GM21825 (cell line): ENCODE measurements around the gene TOP1.

Experiments used
- ATAC-seq: cut with Tn5 transposase; IDR thresholded peaks from one replicate; pipeline ENCODE4 v1.9.1; 2021; ENCODE audit warnings: mild to moderate bottlenecking, moderate library complexity; ENCODE audit not compliant: unreplicated experiment

Gene TOP1

GRCh38 chr20:41028359-41029149 is at the start of gene TOP1:
Gene TOP1 (plus strand): TSS chr20:41028822. CDS start chr20:41029068, 246 bp downstream.
- ATAC-seq = peak; percentile 91

DNA sequence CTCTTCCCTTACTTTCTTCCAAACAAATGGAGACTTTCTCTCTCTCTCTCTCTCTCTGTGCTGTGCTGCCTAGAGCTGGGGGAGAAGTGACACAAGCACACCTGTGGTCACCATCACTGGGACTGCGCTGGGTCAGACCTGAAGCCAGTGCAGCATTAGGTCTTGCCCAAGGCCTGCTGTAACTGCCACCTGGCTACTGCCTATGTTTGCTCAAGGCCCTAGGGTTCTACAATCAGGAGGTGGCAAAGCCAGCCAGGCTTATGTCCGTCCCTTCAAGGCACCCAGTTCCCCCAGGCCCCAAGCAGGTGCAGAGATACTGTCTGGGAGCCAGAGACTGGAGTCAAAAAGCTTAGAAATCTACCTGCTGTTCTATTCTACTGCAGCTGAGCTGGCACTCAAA is 49.4 kb upstream of the TOP1 start:
- ATAC-seq = no peak

- ATAC-seq = no peak
Measured at GRCh38 chr20:40980106-40980827, 48.4 kb upstream of the TOP1 start.

DNA sequence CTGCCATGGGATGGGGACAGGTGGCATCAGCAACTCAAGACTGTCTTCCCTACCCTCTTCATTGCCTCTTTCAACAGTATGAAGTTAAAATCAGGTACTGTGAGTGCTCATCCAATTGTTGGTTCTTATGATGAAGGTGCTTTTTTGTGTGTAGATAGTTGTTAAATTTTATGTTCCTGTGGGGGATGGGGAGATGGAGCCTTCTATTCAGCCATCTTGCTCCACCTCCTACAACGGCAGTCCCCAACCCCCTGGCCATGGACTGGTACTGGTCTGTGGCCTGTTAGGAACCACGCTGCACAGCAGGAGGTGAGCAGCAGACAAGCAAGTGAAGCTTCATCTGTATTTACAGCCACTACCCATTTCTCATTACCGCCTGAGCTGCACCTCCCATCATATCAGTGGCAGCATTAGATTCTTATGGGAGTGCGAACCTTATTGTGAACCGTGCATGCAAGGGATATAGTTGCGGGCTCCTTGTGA is 47.8 kb upstream of the TOP1 start:
- no peak for ATAC-seq

DNA sequence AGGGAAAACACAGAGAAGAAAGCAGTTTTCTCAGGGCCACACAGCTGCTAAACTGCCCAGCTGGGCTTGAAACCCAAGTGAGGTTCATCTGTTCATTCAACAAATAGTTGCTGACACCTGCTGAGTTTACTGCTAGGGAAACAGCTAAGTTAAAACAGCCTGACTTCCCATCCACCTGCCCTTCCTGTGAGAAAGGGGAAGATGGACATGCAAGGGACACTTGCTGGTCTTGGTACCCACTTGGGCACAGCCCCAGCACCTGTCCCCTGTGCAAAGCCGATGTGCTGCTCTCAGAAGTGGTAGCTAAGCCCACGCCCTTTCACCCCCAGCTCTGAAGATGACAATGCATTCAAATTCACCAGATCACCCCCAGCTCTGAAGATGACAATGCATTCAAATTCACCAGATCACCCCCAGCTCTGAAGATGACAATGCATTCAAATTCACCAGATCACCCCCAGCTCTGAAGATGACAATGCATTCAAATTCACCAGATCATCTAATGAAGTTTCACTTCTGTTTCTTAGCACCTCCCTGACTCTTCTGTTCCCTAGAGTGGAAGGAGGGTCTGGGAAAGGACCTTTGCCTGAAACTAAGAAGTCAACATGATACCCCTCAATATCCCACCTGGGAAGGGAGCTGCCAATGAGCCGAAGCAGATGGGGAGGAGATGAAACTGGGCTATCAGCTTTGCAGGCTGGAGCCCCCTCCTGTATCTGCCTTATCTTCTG is 46.0 kb upstream of the TOP1 start:
- no peak for ATAC-seq

- no peak for ATAC-seq
Measured at GRCh38 chr20:40983898-40984297, 44.7 kb upstream of the TOP1 start.

- no peak for ATAC-seq
Measured at GRCh38 chr20:40984496-40984895, 44.1 kb upstream of the TOP1 start.

DNA sequence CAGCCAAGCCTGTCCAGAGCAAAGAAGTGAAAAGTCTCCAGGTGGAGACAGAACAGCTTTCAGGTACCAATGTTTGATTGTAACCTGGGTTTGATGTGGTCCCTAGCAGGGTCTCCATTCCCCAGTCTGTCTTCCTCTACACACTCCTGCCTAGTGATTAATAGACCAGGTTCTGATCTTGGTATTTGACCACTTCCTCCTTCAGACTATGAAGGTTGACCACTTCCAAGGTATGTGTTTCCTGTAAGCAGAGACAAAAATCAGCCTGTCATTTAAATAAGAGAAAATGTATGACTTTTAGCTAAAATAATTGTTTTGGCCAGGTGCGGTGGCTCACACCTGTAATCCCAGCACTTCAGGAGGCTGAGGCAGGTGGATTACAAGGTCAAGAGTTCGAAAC is 41.8 kb upstream of the TOP1 start:
- ATAC-seq = no peak

DNA sequence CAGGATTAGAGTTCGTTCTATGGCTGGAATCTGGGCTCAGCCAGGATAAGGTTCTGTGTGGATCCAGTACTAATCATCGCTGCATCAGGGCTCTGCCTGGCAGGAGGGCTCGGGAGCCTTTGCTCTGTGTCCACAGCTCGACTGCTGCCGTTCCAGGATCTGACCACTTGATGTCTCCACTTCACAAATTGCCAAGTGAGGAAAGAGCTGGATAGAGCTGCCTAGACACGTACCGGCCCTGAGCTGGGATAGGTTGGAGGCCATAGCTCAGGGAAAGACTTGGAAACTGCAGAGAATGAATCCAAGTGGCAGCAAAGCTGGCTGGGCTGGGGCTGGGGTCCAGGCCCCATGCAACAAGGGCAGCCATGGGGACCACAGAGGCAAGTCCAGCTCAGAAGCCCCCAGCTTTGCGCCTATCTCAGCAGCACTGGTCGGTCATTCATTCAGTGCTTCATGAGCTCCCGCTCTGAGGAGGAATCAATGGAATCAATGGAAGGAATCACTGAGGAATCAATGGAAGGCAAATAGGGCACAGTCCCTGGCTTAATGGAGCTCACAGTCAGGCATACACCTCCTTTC is 38.0 kb upstream of the TOP1 start:
- ATAC-seq = peak; percentile 57

- peak; percentile 91 for ATAC-seq
Measured at GRCh38 chr20:40991181-40991889, 37.3 kb upstream of the TOP1 start.

DNA sequence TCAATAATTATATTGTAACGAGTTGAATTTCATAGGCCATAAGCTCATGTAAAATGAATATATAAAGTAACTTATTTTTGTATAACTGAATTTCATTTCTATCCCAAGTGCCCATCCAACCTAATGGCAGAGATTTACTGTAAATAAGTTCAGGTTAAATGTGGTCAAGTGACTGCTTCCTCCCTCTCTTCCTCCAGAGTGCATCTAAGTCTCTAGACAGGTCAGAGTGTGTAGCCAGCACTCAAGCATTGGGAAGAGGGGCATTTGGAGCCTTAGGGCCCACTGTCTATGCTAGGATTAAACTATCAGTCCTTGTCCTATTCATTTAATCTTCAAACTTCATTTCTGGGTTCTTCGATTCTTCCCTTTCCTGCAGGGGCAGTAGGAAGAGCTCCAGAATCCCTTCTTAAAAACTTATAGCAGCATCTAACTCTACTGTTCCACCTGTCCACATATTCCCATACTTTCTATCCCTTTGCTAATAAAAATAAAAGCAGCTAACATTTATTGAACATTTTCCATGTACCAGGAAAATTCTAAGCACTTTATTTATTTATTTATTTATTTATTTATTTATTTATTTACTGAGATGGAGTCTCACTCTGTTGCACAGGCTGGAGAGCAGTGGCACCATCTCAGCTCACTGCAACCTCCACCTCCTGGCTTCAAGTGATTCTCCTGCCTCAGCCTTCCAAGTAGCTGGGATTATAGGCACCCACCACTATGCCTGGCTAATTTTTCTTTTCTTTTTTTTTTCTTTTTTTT is 36.1 kb upstream of the TOP1 start:
- no peak for ATAC-seq

DNA sequence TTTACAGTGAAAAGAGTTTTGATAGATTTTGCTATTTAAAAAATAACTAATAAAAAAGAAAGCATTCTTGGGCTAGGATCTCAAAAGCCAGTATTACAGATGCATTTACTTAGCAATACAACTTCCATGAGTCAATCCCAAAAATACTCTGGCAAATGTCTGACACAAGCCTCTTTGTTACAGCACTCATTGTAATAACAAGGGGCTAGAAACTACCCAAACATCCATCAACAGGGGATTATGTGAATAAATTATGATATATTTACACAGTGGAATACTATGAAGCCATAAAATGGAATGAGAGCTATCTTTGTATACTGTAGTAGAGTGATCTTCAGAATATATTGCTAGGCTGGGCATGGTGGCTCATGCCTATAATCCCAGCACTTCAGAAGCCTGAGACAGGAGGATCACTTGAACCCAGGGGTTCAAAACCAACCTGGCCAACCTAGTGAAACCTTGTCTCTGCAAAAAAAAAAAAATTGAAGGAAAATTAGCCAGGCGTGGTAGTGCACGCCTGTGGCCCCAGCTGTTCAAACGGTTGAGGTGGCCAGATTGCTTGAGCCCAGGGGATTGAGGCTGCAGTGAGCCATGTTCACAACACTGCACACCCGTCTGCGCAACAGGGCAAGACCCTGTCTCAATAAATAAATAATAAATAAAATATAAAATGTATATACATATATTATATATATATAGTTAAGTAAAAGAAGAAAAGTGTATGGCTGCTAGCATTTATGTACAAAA is 34.7 kb upstream of the TOP1 start:
- no peak for ATAC-seq

DNA sequence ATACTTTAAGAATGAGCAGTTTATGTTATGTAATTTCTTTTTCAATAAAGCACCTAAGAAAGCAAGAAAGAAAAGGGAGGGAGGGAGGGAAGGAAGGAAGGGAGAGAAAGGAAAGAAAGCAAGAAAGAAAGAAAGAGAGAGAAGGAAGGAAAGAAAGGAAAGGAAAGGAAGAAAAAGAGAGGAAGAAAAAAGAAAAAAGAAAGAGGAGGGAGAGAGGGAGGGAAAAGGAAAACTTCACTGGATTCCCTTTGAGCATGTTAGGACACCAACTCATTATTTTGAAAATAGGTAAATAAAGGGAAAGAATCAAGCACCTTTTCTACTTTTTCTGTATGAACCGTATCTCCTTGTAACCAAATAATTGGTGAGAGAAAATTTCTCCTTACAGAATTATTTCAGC is 32.3 kb upstream of the TOP1 start:
- no peak for ATAC-seq

DNA sequence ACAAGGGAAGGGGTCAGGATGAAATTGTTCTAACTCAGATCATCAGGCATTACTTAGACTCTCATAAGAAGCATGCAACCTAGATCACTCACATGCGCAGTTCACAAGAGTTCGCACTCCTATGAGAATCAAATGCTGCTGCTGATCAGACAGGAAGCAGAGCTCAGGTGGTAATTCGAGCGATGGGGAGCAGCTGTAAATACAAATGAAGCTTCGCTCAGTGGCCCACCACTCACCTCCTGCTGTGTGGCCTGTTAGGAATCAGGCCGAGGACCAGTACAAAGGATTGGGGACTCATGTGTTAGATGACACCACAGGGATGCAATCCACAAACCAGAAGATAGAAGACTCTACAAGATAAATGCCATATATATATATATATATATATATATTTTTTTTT is 31.5 kb upstream of the TOP1 start:
- ATAC-seq = no peak

GRCh38 chr20:40999841-41000240 is 28.8 kb upstream of the TOP1 start:
- no peak for ATAC-seq

- no peak for ATAC-seq
Measured at GRCh38 chr20:41000628-41001027, 28.0 kb upstream of the TOP1 start.

- ATAC-seq = no peak
Measured at GRCh38 chr20:41001497-41001896, 27.1 kb upstream of the TOP1 start.

DNA sequence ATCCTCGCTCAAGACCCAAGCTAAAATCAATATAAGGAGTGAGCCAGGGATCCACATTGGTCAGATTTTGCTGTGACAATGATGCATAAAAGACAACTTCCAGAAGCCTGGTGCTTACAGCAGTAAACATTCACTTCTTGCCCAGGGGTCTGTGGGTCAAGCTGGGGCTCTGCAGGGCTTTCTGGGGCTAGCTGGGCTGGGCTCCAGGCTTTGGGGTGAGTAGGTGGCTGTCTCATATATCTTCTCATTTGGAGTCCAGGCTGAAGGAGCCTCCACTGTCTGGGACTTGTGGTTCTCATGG is 25.8 kb upstream of the TOP1 start:
- no peak for ATAC-seq
